Spleen (tissue), 7 donors: ENCODE results near the gene SERINC5.

Experiments
- CTCF ChIP-seq, 11 experiments: fragments of 200-600 bp in 7 of 11; fragments of 450-650 bp in 4 of 11; sonication (generic) in 4 of 11; IDR thresholded peaks in 8 of 11; conservative IDR thresholded peaks in 3 of 11; 1 replicate in 7 of 11; 2 replicates in 4 of 11; pipeline versions ENCODE4 v1.4.0 to v1.8.0; 2016 to 2021; ENCODE audit warnings: antibody characterized with exemption in 11 of 11, inconsistent platforms in 4 of 11, mild to moderate bottlenecking in 1 of 11
- POLR2A ChIP-seq, 3 donors: fragments of 450-650 bp; IDR thresholded peaks; one replicate each; pipeline ENCODE4 v1.5.1; 2017; ENCODE audit warnings: antibody characterized with exemption in 3 of 3, mild to moderate bottlenecking in 1 of 3
- POLR2AphosphoS5 ChIP-seq, 3 donors: sonication (generic); formaldehyde crosslinking; IDR thresholded peaks; one replicate each; pipeline ENCODE4 v1.5.1; 2017; ENCODE audit warnings: antibody characterized with exemption in 3 of 3
- donor health status: DM: no; HTN: no; CAD: no; lungs with moderate emphysema.
- donor health status: DM: no; HTN: no; CAD: no.
- donor health status: DM: no; HTN: no; CAD: no.

GRCh38 chr5:80299601-80300000 is 43.8 kb upstream of the SERINC5 start:
- TF ChIP-seq POLR2A (IDR thresholded peaks at IDR 0.05) (no peak), CTCF (IDR thresholded peaks at IDR 0.05 in 8 of 11, conservative IDR thresholded peaks at IDR 0.05 in 3 of 11) (no peak), POLR2AphosphoS5 (IDR thresholded peaks at IDR 0.05) (no peak)
